OCI-M1 (cell line): Measurements from ENCODE around the gene ZNF774.
"Not testable (repeated sequence)": the region's sequence is repeated elsewhere in the genome, so short reads cannot be mapped to it uniquely, and the experiment has no call there.

Experiments
- DNase-seq: peaks from one replicate; lab custom pipeline; 2025; lab: John Stamatoyannopoulos, UW

The ZNF774 gene

GRCh38 chr15:90389513-90389912 is 37.4 kb downstream of the ZNF774 start:
- DNase-seq = no peak

DNA sequence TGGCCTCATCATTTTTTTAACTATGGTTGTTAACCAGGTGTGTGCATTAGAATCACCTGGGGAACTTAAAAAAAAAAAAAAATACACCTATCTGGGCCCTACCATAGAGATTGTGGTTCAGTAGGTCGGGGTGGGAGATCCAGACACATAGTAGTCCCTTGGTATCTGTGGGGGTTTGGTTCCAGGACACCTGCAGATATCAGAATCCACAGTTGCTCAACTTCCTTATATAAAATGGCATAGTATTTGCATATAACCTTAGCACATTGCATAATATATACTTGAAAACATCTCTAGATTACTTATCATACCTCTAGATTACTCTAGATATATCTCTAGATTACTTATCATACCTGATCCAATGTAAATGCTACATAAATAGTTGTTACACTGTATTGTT is 41.0 kb downstream of the ZNF774 start:
- no peak for DNase-seq

- no peak for DNase-seq
Measured at GRCh38 chr15:90394074-90394473, 42.0 kb downstream of the ZNF774 start.

DNA sequence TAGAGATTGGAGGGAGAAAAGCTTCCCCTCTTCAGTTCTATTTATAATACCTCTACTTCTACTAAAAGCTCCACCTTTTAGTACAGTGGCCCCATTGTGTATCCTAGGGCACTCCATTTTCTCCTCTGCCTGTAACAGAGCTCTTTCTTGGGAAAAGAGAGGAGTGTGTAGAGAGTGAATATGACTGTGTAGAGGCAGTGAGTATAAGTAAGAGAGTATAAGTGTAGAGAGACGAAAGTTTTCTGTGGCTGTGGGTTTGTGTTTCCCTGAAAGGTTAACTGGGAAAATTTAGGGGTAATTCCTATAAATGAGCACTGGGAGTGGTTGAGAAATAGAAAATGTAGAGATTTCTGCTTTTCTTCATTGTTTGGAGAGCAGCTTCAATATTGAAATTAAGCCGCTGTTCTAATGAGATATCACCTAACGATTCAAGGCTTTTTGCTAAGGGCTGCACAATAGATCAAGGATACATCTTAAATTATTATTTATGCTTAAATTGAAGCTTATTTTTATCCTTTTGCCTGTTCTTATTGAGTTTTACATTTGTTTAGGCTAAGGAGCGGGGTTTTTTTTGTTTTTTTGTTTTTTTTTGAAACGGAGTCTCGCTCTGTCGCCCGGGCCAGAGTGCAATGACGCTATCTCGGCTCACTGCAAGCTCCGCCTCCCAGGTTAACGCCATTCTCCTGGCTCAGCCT is 42.8 kb downstream of the ZNF774 start:
- no peak for DNase-seq

DNA sequence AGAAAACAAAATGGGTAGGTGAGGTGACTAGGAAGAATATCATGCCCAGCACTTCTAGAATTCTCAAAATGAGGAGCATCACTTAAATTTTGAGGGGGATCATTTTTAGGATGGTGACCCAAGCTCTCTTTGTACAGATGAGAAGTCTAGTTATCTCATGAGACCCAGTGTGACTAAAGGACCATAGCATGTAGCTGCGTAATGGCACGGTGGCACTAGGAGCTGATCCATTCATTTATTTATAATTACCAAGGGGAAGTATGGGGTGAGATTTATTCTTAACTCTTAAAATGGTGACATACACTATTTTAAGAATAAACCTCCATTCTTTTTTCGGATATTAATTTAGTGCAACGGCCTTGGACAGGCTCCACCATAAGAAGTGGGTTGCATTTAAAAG is 44.2 kb downstream of the ZNF774 start:
- DNase-seq = no peak

- DNase-seq = peak; percentile 48
Measured at GRCh38 chr15:90400005-90400758, 48.1 kb downstream of the ZNF774 start.

GRCh38 chr15:90400759-90401314 is 48.8 kb downstream of the ZNF774 start:
- DNase-seq = peak; percentile 89

GRCh38 chr15:90401495-90401894 is 49.4 kb downstream of the ZNF774 start:
- DNase-seq = no peak

DNA sequence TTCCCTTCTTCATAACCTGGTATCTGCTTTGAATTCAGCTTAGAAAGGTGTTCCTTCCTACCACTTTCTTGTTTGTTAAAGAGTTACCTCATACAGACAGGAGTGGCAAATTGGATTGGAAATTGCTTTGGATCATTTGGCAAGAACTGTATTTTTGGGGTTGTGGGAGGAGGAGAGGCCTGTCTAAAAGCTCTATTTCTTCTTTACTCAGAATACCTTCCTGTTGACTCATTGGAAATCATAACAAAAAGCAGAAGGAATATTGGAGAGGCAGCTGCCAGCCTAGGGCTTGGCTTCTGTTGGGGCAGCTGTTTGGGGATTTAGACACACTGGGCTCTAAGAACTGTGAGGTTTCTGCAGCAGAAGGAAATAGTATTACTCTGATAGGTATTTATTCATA is 50.1 kb downstream of the ZNF774 start:
- DNase-seq = peak; percentile 6

- no peak for DNase-seq
Measured at GRCh38 chr15:90402767-90403166, 50.7 kb downstream of the ZNF774 start.

- DNase-seq = no peak
Measured at GRCh38 chr15:90405055-90405607, 53.0 kb downstream of the ZNF774 start.

- no peak for DNase-seq
Measured at GRCh38 chr15:90407336-90407735, 55.3 kb downstream of the ZNF774 start.

GRCh38 chr15:90407871-90408317 is 55.8 kb downstream of the ZNF774 start:
- DNase-seq = peak; percentile 28

DNA sequence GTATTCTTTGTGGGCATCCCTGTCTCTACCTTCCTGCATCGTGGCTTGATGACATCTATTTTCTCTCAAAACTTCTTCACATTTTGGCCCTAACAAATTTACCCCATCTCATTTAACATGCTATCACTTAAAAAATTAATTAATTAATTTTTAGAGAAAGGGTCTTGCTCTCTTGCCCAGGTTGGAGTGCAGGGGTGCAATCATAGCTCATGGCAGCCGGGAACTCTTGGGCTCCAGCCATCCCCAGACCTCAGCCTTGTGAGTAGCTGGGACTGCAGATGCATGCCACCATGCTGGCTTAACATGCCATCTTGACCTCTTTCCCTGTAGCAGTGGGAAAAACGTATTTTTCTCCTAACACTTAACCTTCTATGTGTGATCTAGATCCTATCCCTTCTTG is 56.6 kb downstream of the ZNF774 start:
- no peak for DNase-seq

- not testable (repeated sequence) for DNase-seq
Measured at GRCh38 chr15:90409587-90409986, 57.5 kb downstream of the ZNF774 start.

GRCh38 chr15:90410316-90410715 is 58.2 kb downstream of the ZNF774 start:
- DNase-seq = not testable (repeated sequence)

DNA sequence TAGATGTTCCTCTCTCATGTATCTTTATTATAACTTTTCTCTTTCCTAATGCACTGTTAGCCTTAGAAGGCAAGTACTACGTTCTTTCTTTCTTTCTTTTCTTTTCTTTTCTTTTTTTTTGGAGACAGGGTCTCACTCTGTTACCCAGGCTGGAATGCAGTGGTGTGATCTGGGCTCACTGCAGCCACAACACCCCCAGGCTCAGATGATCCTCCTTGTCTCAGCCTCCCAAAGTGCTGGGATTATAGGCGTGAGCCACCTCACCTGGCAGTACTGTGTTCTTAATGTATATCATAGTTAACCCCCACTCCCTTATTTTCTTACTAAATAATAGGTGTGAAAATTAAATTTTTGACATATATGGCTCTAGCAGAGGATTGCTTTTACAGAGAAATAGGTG is 59.1 kb downstream of the ZNF774 start:
- no peak for DNase-seq
